ENCODE results near the gene MRPL41.
"Not testable (repeated sequence)": the region's sequence is repeated elsewhere in the genome, so short reads cannot be mapped to it uniquely, and the experiment has no call there.

MRPL41 gene

DNA sequence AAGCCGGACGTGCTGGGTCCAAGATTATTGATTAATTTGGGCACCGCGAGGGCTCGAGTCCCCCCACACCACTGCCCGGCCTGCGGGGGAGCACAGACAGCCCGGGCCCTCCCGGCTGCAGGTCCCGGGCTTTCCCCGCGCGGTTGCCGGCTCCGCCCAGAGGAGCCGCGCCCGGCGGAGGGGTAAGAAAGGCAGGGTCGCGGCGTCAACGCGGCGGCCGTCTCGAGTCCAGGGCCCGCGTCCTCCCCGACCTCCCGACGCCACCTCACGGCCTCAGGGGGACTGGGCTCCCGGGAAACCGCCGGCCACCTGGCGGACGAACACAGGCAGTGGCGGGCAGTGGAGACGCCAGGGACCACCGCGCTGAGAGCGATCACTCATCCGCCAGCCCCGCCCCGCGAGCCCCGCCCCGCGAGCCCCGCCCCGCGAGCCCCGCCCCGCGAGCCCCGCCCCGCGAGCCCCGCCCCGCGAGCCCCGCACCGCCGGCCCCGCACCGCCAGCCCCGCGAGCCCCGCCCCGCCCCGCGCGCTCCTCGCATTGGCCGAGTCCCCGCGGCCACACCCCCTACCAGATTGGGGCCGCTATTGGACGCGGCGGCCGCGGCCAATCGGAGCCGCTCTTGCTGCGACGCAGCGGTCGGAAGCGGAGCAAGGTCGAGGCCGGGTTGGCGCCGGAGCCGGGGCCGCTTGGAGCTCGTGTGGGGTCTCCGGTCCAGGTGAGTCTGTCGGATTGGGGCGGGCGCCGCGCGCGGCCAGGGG, at the start of gene MRPL41:
Gene MRPL41, plus strand, starts transcription at position 616 of the 758 bp plus-strand sequence. CDS start 203 bp downstream, outside the sequence.
- peak; percentile 30 for DNase-seq

DNA sequence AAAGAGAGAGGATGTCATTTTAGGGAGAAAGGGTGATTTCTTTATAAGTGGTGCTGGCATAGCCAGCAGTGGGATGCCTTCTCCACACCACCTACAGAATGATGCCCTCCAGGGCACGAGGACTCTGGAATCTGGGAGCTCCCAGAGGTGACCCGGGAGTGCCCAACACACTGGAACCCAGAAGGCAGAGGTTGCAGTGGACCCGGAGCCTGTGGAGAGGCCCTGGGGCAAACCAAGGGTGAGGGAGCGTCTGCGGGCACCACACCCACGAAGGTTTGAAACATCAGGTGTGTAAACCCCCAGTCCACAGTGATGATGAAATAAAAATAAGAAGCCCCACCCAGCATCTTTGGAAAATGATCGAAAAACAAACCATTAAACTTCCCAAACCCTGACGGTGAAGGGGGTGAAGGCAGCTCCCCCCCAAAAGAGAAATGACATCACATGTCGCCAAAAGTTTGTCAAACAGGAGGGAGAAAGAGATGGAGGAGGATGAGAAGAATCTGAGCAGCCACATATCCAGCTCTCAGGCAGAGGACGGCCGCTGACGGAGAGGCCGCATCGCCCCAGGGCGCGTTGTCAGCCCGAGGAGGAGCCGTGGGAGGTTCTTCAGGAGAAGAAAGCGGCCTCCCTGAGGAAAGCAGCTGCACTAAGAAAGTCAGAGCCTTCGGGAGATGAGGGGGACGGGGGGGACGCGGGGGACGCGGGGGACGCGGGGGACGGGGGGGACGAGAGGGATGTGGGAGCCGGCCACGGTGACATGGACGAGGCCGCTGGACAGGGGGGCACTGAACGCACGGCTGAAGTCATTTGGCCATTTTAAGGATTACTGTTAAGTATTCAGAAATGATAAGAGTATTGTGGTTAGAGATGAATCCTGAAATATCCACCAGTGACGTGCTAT, 49.4 kb upstream of the MRPL41 start:
- DNase-seq, result no peak

DNA sequence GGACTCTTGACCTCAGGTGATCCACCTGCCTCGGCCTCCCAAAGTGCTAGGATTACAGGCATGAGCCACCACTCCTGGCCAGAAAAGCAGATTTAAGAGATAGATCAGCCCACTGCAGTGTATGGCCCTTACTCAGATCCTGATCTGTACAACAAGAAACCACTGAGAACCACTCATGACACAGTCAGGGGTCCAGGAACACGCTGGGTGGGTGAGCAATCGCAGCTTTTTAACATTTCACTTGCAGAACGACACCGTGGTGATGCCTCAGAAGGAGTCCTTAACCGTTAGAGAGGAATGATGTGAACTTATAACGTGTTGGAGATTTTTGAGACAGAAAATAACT, 47.3 kb upstream of the MRPL41 start:
- no peak for DNase-seq

DNA sequence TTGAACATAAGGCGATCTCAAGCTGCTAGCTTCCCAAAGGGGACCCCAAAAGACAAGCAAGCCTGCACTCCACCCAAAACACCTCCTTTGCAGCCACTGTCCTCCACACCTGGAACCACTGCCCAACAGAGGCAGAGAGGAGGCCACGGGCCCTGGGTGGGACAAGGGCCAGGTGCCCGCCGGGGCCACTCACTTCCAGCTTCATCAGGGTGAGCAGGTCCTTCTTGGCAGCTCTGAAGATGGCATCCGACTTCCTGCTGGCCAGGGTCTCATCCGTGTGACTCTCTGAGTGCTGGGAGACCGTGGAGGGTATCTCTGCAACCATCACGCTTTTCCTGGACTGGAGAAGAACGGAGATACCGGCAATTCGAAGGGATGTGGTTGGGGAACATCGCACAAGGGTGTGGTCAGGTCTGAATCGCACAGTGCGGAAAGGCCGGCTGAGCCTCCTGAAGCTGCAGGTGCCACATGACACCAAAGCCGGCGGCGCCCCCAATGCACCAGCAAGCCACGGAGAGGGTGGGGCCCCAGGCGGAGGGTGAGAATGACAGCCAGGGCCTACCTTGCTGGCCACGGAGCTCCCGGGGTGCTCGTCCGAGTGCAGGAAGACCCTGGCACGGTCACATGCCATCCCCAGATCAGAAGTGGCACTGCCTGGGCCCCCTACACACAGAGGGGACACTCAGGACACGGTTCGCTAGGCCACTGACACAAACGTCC, 46.1 kb upstream of the MRPL41 start:
- DNase-seq, result no peak

- DNase-seq, result no peak
Measured at GRCh38 chr9:137506274-137506673, 45.4 kb upstream of the MRPL41 start.

DNA sequence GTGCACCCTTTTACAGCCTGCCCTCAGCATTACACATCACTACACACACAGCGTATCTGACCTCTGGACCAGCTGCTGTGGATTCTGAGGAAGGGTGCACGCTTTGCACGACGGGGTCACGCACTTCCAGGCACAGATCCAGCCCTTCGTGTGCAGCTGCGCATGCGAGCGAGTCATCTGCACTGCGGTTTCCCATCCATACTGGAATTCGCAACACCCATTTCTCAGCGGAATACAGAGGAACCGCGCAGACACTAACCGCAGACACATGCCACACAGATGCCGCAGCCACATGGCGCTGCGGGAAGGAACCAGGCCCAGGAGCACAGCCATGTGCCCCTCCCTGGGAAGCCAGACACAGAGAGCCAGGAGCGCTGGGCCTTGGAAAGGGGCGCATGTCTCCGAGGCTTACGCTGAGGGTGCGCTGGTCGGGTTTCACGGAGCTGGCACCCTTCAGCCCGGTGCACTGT, 44.9 kb upstream of the MRPL41 start:
- DNase-seq, result no peak

- no peak for DNase-seq
Measured at GRCh38 chr9:137509198-137509597, 42.5 kb upstream of the MRPL41 start.

- not testable (repeated sequence) for DNase-seq
Measured at GRCh38 chr9:137511126-137511525, 40.6 kb upstream of the MRPL41 start.

GRCh38 chr9:137511758-137512463, 39.8 kb upstream of the MRPL41 start:
- no peak for DNase-seq

GRCh38 chr9:137513136-137513535, 38.5 kb upstream of the MRPL41 start:
- not testable (repeated sequence) for DNase-seq

DNA sequence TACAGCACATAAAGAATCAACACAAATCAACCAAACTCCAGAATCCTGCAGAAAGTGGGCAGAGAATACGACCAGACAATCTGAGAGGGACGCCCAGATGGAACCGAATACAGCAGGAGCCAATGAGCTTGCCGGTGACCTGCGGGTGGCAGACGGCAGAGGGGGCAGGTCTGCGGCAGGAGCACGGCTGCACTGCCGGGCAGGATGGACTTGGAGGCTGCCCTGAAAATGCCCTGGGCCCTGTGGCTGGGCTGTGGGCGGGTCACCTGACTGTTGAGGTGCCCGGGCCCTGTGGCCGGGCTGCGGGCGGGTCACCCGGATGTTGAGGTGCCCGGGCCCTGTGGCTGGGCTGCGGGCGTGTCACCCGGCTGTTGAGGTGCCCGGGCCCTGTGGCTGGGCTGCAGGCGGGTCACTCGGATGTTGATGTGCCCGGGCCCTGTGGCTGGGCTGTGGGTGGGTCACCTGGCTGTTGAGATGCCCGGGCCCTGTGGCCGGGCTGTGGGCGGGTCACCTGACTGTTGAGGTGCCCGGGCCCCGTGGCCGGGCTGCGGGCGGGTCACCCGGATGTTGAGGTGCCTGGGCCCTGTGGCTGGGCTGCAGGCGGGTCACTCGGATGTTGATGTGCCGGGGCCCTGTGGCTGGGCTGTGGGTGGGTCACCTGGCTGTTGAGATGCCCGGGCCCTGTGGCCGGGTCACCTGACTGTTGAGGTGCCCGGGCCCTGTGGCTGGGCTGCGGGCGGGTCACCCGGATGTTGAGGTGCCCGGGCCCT, 37.7 kb upstream of the MRPL41 start:
- DNase-seq, result not testable (repeated sequence)

DNA sequence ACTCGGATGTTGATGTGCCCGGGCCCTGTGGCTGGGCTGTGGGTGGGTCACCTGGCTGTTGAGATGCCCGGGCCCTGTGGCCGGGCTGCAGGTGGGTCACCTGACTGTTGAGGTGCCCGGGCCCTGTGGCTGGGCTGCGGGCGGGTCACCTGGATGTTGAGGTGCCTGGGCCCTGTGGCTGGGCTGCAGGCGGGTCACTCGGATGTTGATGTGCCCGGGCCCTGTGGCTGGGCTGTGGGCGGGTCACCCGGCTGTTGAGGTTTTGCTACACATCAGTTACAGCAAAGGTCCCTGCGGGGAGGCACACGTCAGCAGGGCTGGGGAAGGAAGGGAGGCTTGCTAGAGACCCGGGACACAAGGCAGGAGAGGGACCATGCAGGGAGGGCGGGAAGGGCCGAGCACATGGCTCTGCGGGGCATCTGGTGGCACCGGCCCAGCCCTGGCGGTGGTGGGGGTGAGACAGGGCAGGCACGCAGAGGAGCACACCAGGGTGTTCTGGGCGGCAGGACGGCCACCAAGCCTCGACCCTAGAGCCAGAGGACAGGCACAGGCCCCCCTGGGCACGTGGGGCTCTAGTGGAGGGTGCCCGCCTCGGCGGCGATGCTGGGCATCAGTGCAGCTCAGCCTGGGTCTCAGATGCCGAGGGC, 36.9 kb upstream of the MRPL41 start:
- DNase-seq, result no peak

DNA sequence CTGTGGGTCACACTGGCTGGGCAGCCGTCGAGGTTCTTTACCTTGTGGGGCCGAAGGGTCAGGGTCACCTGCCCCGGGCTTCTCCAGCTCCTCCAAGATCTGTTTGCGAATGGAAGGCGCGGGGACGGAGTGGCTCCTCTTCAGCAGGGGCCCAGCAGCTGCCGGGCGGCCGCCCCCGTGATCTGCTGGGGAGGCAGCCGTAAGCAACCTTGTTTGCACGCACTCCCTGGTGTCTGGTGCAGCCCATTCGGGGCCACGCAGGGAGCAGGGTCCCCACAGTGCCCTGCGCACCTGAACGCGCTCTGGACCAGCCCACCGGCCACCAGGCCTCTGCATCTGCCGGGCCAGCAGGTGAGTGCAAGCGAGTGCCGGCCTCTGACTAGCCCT, 36.3 kb upstream of the MRPL41 start:
- DNase-seq, result no peak

DNA sequence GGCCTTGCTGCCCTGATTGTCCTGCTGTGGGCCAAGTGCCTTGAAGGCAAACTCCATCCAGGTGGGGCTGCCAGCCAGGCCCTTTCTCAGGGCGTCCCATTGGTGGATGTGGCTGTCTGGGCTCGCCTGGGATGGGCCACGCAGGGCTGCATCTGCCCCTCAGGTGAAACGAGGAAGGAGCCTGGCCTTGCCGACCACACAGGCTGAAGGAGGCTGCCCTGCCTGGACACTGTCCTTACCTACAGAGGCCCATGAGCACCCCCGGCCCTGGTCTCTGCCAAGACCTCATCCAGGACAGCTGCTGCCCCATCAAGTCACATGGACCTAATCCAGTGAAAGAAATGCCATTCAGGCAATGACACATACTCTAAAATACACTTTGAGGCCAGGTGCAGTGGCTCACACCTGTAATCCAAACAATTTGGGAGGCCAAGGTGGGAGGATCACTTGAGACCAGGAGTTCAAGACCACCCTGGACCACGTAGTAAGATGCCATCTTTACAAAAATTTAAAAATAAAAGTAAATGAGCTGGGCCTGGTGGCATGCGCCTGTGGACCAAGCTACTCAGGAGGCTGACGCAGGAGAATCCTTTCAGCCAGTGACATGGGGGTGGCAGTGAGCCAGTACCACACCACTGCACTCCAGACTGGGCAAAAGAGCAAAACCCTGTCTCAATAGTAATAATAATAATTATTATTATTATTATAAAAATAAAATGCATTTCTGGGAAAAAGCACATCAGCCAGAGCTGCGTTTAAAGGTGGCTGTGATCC, 35.3 kb upstream of the MRPL41 start:
- no peak for DNase-seq

DNA sequence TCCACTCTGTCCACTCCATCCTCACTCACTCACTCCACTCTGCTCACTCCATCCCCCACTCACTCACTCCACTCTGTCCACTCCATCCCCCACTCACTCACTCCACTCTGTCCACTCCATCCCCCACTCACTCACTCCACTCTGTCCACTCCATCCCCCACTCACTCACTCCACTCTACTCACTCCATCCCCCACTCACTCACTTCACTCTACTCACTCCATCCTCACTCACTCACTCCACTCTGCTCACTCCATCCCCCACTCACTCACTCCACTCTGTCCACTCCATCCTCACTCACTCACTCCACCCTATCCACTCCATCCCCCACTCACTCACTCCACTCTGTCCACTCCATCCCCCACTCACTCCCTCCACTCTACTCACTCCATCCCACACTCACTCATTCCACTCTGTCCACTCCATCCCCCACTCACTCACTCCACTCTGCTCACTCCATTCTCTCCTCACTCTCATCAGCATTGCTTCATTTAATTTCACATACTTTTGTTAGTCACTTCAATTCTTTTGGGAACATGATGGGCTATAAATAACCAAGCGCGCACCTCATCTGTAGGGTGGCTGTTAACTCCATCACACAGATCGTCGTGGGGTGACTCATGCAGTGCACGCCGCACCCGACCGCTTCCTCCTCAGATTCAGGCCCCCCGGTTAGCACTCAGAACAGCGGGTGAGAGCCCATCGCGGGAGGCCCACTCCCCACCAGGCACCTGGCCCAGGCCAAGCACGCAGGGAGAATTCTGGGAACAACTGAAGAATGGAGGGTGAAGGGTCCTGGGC, 32.8 kb upstream of the MRPL41 start:
- not testable (repeated sequence) for DNase-seq

GRCh38 chr9:137519553-137519952, 32.1 kb upstream of the MRPL41 start:
- no peak for DNase-seq

- DNase-seq, result no peak
Measured at GRCh38 chr9:137520614-137521404, 30.9 kb upstream of the MRPL41 start.

- DNase-seq, result no peak
Measured at GRCh38 chr9:137521405-137521985, 30.2 kb upstream of the MRPL41 start.

All from NCI-H1417 treated with DMSO at 0.1 percent for 48 hours (cell line).